22Rv1 (cell line): ENCODE results near the gene KLC1.

Experiments
- CTCF ChIP-seq: fragments of 450-650 bp; IDR thresholded peaks from 2 replicates; pipeline ENCODE4 v1.5.1; 2017; ENCODE audit warnings: mild to moderate bottlenecking
- ZFX ChIP-seq: fragments of 450-650 bp; IDR thresholded peaks from 2 replicates; pipeline ENCODE4 v1.6.1; 2017; ENCODE audit warnings: antibody characterized with exemption, borderline replicate concordance

- TF ChIP-seq CTCF (no peak), ZFX (no peak)
Observed at GRCh38 chr14:103654619-103655018, 25.6 kb downstream of the KLC1 start.
